ENCODE measurements around the gene DNAAF1. TPM values are rescaled to one million over a fixed set of nuclear protein-coding genes. Genes with fewer than 3 reads are reported as not detected.

DNAAF1 gene
- polyA plus RNA-seq, 1 of the 3 experiments (the other 2 are of a cell fraction): 0.35 TPM

DNA sequence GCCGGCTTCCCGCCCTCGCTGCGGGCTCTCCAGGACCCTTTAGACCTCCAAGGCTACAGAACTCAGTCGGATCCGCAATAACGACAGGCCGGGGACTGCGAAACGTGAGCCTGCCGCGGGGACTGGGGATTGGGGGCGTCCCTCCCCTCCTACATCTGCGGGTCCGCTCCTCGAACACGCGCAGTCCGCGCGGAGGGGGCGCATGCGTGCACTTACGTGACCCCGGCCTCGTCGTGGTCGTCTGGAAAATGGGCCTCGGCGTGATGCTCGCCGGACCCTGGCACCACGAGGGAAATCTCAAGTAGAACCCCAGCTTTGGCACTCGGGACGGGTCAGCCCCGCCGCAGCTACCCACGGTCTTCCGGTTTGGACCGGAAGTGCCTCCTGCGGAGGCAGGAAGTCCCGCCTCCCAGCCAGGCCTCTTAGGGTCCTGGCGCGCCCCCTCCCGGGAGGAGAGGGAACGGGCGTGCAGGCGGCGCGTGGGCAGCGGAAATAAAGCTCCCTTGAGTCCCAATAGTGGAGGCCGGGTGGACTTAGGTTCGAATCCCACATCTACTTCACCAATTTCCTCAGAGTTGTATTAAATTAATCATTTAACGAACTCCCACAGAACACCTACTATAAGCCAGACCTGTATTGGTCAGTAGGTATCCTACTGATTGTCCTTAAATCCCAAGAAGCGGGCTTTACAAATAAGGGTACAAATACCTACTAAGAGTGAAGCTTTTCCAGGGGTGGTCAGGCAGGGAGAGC, 41.8 kb downstream of the DNAAF1 start, which contains the start of gene TAF1C:
TSS of gene TAF1C (minus strand) at position 373 of the 753 bp plus-strand sequence. CDS start 2,069 bp downstream, outside the sequence.
- Histone ChIP-seq H4K20me1 (ENCODE audit: insufficient read depth) (no peaks in the 10 kb centered on the region), H3F3A (replicated peaks; ENCODE audit: insufficient read depth) (no peaks in the 10 kb centered on the region), H3K9ac (peak within 1 kb of the TSS; percentile 88), H3K4me2 (peak within 1 kb of the TSS; percentile 92), H3K4me1 (ENCODE audit: control insufficient read depth in 1 of 2, insufficient read depth in 2 of 2, low read depth in 1 of 2, low read length in 1 of 2) (peaks cover 0 to 11% of the 10 kb centered on the region in 2 experiments; a peak in 1 of 4 replicates), H2AFZ (ENCODE audit: low read depth) (peak within 1 kb of the TSS; percentile 97), H3K27me3 (ENCODE audit: insufficient read depth) (no peaks in the 10 kb centered on the region), H3K4me3 (ENCODE audit: low read depth in 2 of 2, low read length in 1 of 2) (peak within 1 kb of the TSS; percentile 96 to 100), H3K27ac (ENCODE audit: low read depth in 2 of 2, low read length in 1 of 2) (peak within 1 kb of the TSS; percentile 51 to 64; a peak in 3 of 4 replicates), H3K9me3 (no peaks in the 10 kb centered on the region), H3K36me3 (replicated peaks in 1 of 2; ENCODE audit: control insufficient read depth in 1 of 2, insufficient read depth in 2 of 2, low read length in 1 of 2) (peaks cover 0 to 32% of the 10 kb centered on the region in 2 experiments), H3K9me2 (no peaks in the 10 kb centered on the region), H3K79me2 (ENCODE audit: insufficient read depth) (peaks cover 33% of the 10 kb centered on the region)
- ChIA-PET CTCF (interaction anchor here (0.6 to 5.6 kb wide), 71 partner anchors 8 to 307 kb away, joined by 3 to 62 read pairs (median 4); partner anchors contain the start of genes DNAAF1, HSDL1, KCNG4 and MBTPS1), POLR2A (interaction anchor here (0.5 to 1.4 kb wide), 5 partner anchors 8 to 1439 kb away, joined by 3 to 7 read pairs (median 3); partner anchors contain the start of gene MBTPS1)
- TF ChIP-seq SIN3A (IDR thresholded peaks at IDR 0.05; ENCODE audit: borderline replicate concordance, low read depth, low read length) (0 out of 2 replicates have a peak, but pooled peaks have one; percentile 47), FOXM1 (IDR thresholded peaks at IDR 0.05; ENCODE audit: low read depth) (no peak), RAD21 (IDR thresholded peaks at IDR 0.05; ENCODE audit: low read length) (peak; percentile 67), CHD2 (IDR thresholded peaks at IDR 0.05; ENCODE audit: low read length, partially characterized antibody) (peak; percentile 79), TAF1 (IDR thresholded peaks at IDR 0.05; ENCODE audit: borderline replicate concordance, low read depth, low read length) (peak; percentile 58; the same call in 1 of the 2 replicates), TCF12 (IDR thresholded peaks at IDR 0.05) (no peak), RCOR1 (IDR thresholded peaks at IDR 0.05; ENCODE audit: low read length) (peak; percentile 86), NRF1 (IDR thresholded peaks at IDR 0.05; ENCODE audit: low read depth, low read length) (no peak), SMC3 (IDR thresholded peaks at IDR 0.05; ENCODE audit: low read depth, low read length) (peak; percentile 68), FOXJ3 (CRISPR knock-in tag; IDR thresholded peaks at IDR 0.05) (0 out of 2 replicates have a peak, but pooled peaks have one; percentile 35), MXI1 (IDR thresholded peaks at IDR 0.05; ENCODE audit: low read depth, low read length) (peak; percentile 87), GATA2 (CRISPR knock-in tag; IDR thresholded peaks at IDR 0.05) (no peak), ELF1 (IDR thresholded peaks at IDR 0.05) (peak; percentile 88), POLR2AphosphoS5 (IDR thresholded peaks at IDR 0.05; ENCODE audit: low read depth, low read length) (peak; percentile 87), NFIC (IDR thresholded peaks at IDR 0.05; ENCODE audit: borderline replicate concordance) (peak; percentile 59; the same call in 1 of the 2 replicates), TEAD4 (IDR thresholded peaks at IDR 0.05; ENCODE audit: borderline replicate concordance, insufficient read depth) (no peak), GABPA (IDR thresholded peaks at IDR 0.05; ENCODE audit: low read depth) (peak; percentile 99), EP300 (IDR thresholded peaks at IDR 0.05; ENCODE audit: borderline replicate concordance in 1 of 2, low read depth in 1 of 2, low read length in 1 of 2) (no peak; a peak in 1 of 4 replicates)
- TF ChIP-seq, protein P1, sequence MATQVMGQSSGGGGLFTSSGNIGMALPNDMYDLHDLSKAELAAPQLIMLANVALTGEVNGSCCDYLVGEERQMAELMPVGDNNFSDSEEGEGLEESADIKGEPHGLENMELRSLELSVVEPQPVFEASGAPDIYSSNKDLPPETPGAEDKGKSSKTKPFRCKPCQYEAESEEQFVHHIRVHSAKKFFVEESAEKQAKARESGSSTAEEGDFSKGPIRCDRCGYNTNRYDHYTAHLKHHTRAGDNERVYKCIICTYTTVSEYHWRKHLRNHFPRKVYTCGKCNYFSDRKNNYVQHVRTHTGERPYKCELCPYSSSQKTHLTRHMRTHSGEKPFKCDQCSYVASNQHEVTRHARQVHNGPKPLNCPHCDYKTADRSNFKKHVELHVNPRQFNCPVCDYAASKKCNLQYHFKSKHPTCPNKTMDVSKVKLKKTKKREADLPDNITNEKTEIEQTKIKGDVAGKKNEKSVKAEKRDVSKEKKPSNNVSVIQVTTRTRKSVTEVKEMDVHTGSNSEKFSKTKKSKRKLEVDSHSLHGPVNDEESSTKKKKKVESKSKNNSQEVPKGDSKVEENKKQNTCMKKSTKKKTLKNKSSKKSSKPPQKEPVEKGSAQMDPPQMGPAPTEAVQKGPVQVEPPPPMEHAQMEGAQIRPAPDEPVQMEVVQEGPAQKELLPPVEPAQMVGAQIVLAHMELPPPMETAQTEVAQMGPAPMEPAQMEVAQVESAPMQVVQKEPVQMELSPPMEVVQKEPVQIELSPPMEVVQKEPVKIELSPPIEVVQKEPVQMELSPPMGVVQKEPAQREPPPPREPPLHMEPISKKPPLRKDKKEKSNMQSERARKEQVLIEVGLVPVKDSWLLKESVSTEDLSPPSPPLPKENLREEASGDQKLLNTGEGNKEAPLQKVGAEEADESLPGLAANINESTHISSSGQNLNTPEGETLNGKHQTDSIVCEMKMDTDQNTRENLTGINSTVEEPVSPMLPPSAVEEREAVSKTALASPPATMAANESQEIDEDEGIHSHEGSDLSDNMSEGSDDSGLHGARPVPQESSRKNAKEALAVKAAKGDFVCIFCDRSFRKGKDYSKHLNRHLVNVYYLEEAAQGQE (IDR thresholded peaks at IDR 0.05; ENCODE audit: low read depth, low read length): no peak
- TF ChIP-seq, protein P2, sequence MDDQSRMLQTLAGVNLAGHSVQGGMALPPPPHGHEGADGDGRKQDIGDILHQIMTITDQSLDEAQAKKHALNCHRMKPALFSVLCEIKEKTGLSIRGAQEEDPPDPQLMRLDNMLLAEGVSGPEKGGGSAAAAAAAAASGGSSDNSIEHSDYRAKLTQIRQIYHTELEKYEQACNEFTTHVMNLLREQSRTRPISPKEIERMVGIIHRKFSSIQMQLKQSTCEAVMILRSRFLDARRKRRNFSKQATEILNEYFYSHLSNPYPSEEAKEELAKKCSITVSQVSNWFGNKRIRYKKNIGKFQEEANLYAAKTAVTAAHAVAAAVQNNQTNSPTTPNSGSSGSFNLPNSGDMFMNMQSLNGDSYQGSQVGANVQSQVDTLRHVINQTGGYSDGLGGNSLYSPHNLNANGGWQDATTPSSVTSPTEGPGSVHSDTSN (IDR thresholded peaks at IDR 0.05): no peak
- TF ChIP-seq, protein P3, sequence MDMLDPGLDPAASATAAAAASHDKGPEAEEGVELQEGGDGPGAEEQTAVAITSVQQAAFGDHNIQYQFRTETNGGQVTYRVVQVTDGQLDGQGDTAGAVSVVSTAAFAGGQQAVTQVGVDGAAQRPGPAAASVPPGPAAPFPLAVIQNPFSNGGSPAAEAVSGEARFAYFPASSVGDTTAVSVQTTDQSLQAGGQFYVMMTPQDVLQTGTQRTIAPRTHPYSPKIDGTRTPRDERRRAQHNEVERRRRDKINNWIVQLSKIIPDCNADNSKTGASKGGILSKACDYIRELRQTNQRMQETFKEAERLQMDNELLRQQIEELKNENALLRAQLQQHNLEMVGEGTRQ (IDR thresholded peaks at IDR 0.05; ENCODE audit: borderline replicate concordance, low read depth, low read length): no peak
- TF ChIP-seq, protein P4, sequence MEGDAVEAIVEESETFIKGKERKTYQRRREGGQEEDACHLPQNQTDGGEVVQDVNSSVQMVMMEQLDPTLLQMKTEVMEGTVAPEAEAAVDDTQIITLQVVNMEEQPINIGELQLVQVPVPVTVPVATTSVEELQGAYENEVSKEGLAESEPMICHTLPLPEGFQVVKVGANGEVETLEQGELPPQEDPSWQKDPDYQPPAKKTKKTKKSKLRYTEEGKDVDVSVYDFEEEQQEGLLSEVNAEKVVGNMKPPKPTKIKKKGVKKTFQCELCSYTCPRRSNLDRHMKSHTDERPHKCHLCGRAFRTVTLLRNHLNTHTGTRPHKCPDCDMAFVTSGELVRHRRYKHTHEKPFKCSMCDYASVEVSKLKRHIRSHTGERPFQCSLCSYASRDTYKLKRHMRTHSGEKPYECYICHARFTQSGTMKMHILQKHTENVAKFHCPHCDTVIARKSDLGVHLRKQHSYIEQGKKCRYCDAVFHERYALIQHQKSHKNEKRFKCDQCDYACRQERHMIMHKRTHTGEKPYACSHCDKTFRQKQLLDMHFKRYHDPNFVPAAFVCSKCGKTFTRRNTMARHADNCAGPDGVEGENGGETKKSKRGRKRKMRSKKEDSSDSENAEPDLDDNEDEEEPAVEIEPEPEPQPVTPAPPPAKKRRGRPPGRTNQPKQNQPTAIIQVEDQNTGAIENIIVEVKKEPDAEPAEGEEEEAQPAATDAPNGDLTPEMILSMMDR (IDR thresholded peaks at IDR 0.05): peak; percentile 91
- TF ChIP-seq, protein P5, sequence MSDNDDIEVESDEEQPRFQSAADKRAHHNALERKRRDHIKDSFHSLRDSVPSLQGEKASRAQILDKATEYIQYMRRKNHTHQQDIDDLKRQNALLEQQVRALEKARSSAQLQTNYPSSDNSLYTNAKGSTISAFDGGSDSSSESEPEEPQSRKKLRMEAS (IDR thresholded peaks at IDR 0.05; ENCODE audit: low read depth): peak; percentile 94
- peak; percentile 99 for DNase-seq
- WGBS (ENCODE audit: low lambda C conversion rate): 7% methylated on average over 22 of the region's 55 CpGs
